ENCODE measurements around the gene PRKG1.
"Not testable (repeated sequence)": the region's sequence is repeated elsewhere in the genome, so short reads cannot be mapped to it uniquely, and the experiment has no call there.

PRKG1 gene

GRCh38 chr10:51748959-51749358, 674.7 kb downstream of the PRKG1 start:
- no peak for DNase-seq (ENCODE audit: low read depth, low spot score)

GRCh38 chr10:51758366-51758765, 684.1 kb downstream of the PRKG1 start:
- no peak for DNase-seq (ENCODE audit: low read depth, low spot score)

GRCh38 chr10:51758838-51759237, 684.6 kb downstream of the PRKG1 start:
- DNase-seq (ENCODE audit: low read depth, low spot score) = not testable (repeated sequence)

- DNase-seq (ENCODE audit: low read depth, low spot score) = no peak
Observed at GRCh38 chr10:51759896-51760534, 685.7 kb downstream of the PRKG1 start.

- no peak for DNase-seq (ENCODE audit: low read depth, low spot score)
Observed at GRCh38 chr10:51760864-51761640, 686.8 kb downstream of the PRKG1 start.

- DNase-seq (ENCODE audit: low read depth, low spot score) = no peak
Observed at GRCh38 chr10:51763746-51764145, 689.5 kb downstream of the PRKG1 start.

- DNase-seq (ENCODE audit: low read depth, low spot score) = no peak
Observed at GRCh38 chr10:51765284-51765971, 691.1 kb downstream of the PRKG1 start.

- DNase-seq (ENCODE audit: low read depth, low spot score) = no peak
Observed at GRCh38 chr10:51766423-51767102, 692.3 kb downstream of the PRKG1 start.

GRCh38 chr10:51767103-51767763, 692.9 kb downstream of the PRKG1 start:
- DNase-seq (ENCODE audit: low read depth, low spot score) = no peak

GRCh38 chr10:51768886-51769465, 694.7 kb downstream of the PRKG1 start:
- no peak for DNase-seq (ENCODE audit: low read depth, low spot score)

- DNase-seq (ENCODE audit: low read depth, low spot score) = no peak
Observed at GRCh38 chr10:51770709-51771108, 696.4 kb downstream of the PRKG1 start.

- DNase-seq (ENCODE audit: low read depth, low spot score) = no peak
Observed at GRCh38 chr10:51772387-51772786, 698.1 kb downstream of the PRKG1 start.

GRCh38 chr10:51773681-51774080, 699.4 kb downstream of the PRKG1 start:
- no peak for DNase-seq (ENCODE audit: low read depth, low spot score)

- DNase-seq (ENCODE audit: low read depth, low spot score) = no peak
Observed at GRCh38 chr10:51783941-51784340, 709.7 kb downstream of the PRKG1 start.

GRCh38 chr10:51786016-51786683, 711.9 kb downstream of the PRKG1 start:
- DNase-seq (ENCODE audit: low read depth, low spot score) = no peak

- no peak for DNase-seq (ENCODE audit: low read depth, low spot score)
Observed at GRCh38 chr10:51786684-51787035, 712.4 kb downstream of the PRKG1 start.

- no peak for DNase-seq (ENCODE audit: low read depth, low spot score)
Observed at GRCh38 chr10:51788273-51788672, 714.0 kb downstream of the PRKG1 start.

- DNase-seq (ENCODE audit: low read depth, low spot score) = no peak
Observed at GRCh38 chr10:51789118-51789517, 714.8 kb downstream of the PRKG1 start.

GRCh38 chr10:51789903-51790302, 715.6 kb downstream of the PRKG1 start:
- no peak for DNase-seq (ENCODE audit: low read depth, low spot score)

- no peak for DNase-seq (ENCODE audit: low read depth, low spot score)
Observed at GRCh38 chr10:51792678-51793077, 718.4 kb downstream of the PRKG1 start.

- no peak for DNase-seq (ENCODE audit: low read depth, low spot score)
Observed at GRCh38 chr10:51800121-51800520, 725.8 kb downstream of the PRKG1 start.
